Medulla oblongata (tissue), 1 donor: ENCODE measurements around the gene STAC3.
A peak's percentile ranks its signal among the peaks of the same experiment; 100 is the strongest.

Experiments used
- DNase-seq: peaks from one replicate; pipeline ENCODE4 v3.0.0-alpha.2; 2015; ENCODE audit errors: extremely low spot score

The STAC3 gene

DNA sequence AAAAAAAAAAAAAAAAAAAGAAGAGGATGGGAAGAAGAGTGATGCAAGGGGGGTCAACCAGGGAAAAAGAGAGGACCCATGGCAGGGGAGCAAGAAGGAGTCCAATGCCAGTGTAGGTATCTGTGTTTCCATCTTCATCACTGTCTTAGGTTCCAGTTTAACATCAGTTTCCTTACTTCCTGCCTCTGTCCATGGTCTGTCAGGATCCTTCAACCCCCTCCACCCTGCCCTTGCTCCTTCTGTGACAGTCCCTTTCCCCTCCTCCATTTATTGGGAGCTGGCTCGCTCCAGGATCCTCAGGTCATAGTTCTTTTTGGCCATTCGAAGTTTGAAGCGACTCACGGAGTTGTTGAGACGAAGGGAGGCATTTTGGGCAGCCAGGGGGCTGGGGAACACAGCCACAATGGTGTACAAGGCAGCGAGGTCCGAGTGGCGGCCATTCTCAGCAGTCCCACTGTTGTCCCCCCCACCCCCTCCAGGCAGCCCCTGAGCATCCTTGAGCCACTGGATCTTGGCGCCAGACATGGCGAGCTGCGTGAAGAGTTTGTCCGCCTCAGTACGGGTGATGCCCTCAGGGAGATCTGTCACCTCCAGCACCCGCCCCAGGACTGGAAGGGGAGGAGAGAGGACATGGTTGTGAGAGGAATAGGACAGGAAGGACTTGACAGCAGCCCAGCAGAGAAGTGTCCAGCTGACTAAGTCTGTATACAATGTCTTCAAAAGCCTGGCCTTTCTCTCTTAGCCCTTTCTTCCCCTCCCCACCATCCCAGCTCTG, 3.7 kb upstream of the STAC3 start:
- DNase-seq: no peak

DNA sequence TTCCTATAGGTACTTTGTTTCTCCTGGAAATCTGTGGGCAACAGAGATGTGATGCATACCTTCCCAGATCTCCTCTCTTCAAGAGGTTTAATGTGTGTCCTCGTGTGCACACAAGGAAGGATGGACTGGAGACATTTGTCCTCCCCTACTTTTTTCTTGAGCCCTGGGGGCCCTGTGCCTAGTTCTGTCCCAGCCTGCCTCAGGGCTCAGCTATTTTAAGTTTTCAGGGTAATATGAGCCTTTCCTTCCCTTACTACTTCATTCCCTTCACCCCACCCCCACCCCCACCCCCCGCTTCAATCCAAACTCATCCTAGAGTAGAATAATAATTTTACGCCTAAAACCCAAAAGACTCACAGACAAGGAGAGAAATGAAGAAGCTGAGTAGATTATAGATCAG, 446 bp downstream of the STAC3 start:
- no peak for DNase-seq

DNA sequence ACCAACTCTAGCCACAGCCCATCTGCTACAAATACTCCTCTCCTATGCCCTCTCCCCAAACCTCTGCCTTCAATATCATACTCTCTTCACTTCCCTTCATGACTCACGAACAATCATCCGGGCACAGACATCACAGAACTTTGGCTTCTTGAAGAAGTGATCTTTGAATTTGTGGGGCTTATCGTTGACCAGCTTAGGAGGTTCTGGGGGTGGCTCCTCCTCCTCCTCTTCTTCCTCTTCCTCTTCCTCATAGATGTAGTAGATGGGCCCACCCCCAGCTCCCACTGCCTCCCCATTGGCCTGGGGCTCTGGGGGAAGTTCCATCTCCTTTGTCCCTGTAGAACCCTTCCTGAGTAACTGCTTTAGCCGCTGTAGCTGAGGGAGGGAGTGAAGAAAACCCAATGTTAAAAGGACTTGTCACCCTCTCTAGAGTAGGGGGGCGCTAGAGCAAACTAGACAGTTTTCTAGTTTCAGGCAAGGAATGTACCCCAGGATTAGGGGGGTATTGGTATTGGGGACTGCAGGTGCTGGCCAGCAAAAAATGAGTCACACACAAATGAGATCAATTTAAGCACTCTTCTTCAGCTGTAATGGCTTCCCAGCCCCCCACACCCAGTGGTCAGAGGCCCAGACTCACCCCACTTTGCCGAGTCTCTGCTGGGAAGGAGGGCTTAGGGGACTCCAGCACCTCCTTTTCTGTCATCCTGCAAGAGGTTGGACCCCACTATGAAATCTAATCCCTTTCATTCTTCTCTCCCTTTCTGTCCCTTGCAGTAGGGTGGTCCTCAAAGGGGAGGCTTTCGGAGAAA, 1.8 kb downstream of the STAC3 start:
- peak; percentile 41 for DNase-seq

DNA sequence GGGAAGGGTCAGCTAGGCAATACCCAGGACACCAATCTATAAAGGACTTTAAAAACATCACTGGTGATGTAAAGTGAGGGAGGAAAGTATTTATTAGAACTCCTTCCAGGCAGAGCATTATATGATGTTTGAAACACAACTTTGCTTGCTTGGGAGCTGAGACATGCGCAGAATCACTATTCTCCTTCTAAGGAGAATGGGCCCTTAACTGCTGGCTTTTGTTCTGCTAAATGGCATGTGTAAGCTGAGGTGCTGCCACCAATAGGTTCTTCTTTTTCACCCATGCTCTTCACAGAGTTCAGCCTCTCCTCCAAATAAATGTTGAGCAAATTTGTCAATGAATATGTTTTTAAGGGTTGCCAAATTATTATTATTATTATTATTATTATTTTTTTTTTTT, 3.9 kb downstream of the STAC3 start:
- no peak for DNase-seq

DNA sequence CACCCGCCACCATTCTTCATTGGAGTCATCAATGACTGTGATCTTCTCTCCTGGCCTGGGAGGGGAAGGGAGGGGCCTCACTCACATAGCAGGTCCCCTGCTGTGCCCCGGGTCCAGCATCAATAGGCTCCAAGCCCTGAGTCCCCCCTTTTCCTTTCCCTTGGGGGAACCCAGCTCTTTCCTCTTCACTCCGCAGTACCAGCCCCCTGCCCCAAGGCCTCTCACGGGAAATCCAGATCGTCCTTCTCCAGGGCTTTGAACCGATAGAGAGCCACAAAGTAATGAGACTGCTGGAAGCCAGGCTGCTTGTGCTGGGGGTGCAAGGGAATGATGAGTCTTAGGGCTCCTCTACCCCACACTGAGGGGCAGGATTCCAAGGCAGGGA, 6.7 kb downstream of the STAC3 start:
- no peak for DNase-seq

DNA sequence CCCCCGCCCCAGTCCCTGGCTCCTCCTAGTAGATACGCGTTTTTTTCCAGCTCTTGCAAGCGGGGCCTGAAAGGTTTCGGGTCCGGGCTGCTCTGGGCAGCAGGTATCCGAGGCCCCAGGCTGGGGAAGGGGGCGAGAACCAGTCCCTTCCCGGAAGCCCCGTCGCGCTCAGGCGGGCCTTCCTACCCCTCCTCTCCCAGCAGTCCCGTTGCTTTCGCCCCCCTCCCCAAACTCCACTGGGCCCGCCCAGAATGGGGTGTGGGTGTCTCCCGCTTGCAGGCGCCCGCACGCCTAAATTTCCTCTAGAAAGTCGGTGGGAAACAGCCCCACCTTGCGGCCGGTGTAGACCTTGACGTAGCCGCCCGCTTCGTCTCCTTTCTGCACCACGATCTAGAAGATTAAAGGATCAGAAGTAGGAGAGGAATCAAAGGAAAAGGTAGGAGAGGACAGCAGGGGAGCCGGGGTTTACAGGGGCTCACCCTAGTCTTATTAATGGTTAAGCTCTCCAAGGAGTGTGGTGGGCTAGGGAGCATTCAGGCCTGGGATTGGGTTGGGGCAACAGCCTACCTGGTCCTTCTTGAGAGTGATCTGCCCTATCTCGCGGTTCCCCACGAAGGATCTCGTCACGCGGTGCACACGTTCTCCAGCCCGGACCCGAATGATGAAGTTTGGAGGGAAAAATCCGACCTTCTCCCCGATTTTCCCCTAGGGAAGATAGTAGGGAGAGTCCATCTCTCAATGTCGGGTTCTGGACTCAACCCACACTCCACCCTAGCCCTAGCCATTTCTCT, 7.3 kb downstream of the STAC3 start:
- peak; percentile 64 for DNase-seq

DNA sequence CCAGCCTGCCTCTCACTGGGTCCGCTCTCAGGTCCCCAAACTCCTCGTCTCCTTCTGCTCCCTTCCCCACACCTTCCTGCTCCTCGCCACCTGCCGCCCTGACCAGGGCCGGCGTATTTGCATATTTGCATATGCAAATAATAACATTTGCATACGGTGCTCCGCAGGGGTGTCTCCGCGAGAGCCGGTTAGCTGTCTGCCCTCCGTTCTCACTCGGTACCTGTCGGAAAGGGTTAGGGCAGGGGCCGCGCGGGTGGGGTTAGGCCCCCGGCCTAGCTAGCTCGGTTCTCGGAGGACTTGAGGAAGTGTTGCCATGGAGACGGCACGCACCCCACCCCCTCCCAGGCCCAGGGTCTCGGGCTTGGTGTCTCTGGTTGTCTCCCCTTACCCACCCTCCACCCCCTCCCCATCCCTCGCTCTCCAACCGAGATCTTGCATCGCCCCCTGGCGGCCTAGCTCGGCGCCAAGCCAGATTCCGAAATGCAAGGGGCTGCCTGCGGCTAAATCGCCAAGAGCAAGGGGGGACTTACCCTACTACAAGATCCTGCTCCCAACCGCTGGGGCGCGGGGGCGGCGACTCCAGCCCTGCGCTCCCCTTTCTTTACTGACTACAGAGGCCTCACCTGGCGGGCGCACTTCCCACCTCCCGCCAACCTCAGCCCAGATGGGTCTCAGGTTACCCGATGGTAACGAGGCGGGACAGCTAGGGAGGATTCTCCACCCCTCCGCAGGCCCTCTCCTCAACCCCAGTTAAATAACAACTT, 8.1 kb downstream of the STAC3 start:
- DNase-seq: peak; percentile 21

DNA sequence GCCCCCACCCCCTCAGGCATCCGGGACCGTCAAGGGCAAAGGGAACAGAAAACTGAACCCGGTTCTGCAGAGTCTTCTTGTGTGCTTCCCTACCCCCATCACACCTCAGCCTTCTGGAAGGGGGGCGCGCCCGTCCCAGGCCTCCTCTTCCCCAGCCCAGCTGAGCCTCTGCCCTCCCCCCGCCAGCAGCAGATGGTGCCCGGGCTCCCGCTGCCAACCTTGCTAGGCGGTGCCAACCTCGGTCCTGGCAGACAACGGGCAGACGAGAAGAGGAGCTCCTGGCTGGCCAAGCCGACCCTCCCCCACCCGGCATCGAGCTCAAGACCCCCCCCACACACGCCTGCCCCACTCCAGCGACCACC, 8.7 kb downstream of the STAC3 start:
- no peak for DNase-seq

DNA sequence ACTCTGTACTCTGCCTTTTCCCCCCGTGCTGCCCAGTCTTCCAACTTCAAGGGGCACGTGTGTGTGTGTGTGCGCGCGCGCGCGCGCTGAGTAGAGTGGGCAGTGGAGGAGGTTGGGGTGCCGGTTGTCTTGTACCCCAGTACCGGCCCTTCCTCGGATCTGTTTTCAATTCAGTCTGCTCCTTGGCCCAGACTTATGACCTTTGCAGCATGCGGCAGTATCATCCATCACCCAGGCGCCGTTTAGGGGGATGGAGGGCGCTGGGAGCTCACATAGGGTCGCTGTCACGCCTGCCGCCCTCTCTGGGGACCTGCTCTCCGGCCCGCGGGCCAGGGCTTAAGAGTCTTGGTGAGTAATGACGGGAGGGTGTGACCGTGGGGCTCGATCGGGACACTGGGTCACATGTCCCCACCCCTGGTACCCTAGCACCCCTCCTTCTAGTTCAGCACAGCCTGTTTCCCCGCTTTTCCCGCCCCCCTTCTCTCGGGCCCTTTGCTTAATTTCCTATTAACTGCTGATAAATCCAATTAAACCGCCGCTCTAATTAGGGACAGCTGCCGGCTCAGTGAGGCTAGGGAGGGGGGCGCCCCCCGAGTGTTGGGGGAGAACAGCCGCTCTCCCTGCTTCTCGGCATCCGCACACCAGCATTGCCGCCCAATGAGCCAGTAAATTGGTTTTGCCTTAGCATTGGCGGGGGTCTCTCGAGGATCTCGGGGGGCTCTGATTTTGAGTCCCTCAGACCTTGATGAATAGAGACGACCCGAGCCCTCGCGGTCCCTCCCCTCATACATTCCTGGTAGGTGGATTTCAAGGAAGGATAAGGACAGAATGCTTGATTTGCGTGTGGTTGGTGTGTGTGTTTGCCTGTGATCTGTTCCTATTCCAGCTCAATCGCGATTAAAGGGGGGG, 9.3 kb downstream of the STAC3 start:
- DNase-seq: no peak

DNA sequence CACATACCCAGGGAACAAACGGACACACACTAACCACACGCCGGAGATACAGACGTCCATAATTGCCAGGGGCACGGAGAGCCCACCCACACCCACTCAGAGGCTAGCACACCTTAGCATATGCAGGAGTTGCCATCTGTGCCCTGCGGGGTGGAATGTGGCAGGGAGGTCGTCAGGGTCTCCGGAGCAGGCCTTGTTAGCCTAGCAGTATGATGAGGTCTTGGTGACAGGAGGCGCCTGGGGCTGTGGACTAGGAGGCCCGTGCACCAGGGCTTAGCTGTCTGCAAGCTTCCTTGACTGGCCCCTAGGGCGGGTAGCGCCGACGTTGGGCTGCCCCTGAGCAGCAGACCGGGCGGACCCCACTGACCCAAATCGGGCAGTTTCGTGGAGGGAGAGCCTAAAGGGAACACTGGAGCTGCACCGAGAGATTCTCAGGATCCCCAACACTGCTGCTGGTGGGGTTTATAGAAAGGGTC, 10.0 kb downstream of the STAC3 start:
- DNase-seq: no peak

DNA sequence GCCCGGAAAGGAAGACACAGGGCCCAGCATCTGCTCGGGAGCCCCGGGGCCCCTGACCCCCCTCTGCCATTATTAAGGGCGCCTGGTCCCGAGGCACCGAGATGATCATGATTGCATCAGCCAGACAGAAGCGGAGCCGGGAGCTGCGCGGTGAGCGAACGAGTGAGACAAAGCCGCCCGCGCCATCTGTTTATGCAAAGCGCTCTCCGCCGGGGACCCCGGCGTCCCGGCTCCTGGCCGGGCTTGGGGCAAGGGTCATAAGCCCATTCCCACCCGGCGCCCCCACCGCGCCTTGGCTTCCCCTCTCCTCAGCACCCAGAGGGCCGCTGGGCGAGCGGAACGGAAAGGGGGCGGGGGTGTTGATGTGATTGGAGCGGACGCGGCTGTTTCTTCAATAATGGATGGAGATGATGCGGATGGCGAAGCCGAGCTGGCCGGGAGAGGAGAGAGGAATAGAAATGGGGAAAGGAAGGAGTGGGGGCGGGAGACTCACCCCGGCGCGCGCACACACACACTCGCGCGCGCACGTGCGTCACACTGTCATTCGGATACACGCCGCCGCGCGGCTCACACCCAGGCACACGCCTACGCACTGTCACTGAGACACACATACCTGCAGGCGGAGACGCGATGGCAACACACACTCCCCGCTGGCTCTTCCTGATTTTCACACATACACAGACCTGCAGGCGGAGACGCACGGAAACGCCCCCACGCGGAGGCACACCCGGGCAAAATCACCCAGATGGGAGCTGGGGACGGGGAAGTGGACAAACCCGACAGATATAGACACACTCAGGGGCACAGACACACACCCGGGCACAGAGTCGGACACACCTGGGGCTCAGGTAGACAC, 10.7 kb downstream of the STAC3 start:
- peak; percentile 38 for DNase-seq

DNA sequence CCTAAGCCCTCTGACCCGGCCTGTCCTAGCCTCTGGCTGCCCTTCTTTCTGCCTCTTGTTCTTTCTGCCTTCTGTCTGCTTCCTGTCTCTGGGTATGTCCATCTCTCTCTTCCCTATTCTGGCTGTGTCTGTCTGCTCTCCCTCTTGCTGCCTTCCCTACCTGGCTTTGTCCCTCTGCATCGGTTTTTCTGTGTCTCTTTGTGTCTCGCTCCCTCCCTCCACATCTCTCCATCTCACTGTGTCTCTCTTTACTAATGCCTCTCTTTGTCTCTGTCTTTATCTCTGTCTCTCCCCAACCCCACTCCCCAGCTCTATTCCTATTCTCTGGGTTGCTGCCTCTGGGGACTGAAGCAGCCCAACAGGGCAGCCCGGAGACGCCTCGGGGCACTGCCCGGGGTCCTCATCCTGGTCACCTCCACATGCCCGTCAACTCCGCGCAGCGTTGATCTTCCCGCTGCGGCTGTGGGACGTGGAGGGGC, 11.4 kb downstream of the STAC3 start:
- peak; percentile 12 for DNase-seq

DNA sequence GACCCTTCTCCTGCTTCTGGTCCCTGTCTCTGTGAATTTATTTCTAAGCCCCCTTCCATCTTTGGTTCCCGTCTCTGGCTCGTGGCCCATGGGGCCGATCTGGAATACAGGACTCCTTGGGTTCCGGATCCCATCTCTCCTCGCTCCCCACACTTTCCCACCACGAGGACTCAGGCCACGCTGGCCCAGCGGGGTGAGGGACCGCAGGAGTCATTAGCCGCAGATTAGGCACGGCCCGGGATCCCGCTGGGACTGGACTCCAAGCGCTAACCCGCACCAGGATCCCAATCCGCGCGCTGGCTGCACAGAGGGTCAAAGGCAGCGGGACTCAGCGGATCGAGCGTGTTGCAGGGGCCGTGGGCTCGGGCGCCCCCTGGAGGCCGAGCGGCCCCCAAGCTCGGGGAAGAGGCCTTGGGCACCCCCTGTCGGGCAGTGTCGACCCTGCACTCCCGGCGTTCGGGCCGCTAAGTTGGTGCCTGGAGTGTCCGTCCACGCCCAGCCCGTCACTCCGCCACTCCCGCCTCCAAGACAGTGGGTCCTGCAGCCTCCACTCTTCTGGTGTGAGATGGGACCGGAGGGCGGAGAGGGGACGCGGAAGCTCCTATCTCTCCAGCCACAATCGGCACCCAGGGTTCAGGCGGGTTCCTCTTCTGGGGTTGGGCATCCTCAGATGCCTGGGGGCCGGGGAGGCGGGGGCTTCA, 12.0 kb downstream of the STAC3 start:
- peak; percentile 90 for DNase-seq

DNA sequence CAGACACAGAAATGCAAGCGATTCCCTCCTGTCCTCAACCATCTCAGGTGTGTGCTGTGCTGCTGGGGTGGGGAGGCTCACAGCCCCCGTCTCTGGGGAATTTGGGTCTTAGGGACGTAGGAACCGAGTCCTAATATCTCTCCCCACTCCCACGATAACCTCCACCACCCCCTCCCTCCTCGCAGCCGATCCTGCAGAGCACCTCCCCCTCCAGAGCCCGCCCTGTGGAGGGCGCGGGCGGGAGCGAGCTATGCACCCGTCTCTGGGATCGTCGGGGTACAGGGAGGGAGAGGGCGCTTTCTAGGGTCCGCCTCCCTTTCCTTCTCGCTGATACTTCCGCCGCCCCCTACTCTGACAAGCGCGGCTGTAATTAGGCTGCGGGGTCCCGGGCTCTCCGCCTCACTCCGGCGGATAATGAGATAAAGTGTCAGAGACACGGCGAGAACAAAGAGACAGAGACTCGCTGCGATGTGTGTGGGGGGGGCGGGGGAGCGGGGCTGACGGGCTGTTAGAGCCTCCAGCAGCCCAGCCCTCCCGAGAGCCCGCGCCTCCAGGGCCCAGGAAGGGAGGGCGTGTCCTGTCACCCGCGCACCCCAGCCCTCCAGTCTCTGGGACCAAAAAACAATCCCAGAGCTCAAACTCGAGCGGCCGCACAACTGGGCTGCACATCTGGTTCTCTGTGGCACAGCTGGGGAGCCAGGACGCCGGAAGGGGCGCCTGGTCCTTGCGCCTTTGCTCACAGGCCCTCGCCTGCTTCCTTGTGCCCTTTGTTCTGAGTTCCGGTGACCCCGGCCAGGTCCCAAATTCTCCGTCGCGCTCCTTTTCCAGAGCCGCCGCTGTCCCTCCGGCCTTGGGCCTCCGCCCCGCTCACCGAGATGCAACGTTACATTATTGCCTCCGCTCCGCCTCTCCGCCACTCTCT, 12.8 kb downstream of the STAC3 start:
- no peak for DNase-seq

DNA sequence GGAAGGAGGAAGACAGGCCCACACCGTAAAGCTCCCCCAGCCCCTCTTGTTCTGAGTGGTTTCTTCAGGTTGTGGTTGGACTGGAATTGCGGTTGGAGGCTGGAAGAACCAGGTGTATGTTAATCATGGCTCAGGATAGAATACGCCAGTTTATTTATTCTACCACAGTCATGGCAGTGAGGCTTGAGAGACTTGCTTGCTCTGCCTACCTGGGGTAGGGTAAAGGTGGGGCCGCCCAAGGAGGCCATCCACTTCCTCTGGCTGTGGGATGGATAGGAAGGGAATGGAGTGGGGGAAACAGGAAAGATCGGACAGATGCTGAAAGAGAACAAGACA, 13.4 kb downstream of the STAC3 start:
- DNase-seq: no peak

DNA sequence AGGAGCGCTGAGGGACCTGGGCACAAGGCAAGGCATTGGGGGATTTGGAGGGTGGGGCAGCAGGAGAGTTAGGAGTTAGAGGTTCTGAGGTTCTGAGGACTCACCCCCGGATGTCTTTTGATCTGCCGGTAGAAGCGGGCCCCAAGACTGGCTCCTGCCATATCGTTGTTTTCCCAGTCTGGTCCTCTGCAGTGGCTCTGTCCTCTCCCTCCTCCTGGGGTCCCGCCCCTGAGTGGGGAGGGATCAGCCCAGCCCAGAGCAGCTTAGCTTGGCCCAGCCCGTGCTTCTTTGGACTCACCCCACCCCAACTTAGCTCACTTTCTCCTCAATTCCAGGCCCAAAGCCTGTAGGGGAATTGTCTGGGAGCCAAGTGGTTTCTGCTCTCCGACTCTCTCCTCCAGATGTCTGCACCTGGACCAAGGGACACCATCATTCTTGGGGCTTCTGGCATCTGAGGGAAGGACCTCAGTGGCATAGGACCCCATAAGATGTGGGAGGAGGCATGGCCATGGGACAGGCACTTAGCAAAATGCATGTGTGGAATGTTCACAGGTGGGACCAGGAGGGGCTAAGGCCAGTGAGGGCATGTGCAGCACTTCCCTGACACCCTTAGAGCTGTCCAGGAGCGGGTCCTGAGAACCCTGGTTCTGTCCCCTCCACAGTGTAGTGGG, 13.9 kb downstream of the STAC3 start:
- no peak for DNase-seq

DNA sequence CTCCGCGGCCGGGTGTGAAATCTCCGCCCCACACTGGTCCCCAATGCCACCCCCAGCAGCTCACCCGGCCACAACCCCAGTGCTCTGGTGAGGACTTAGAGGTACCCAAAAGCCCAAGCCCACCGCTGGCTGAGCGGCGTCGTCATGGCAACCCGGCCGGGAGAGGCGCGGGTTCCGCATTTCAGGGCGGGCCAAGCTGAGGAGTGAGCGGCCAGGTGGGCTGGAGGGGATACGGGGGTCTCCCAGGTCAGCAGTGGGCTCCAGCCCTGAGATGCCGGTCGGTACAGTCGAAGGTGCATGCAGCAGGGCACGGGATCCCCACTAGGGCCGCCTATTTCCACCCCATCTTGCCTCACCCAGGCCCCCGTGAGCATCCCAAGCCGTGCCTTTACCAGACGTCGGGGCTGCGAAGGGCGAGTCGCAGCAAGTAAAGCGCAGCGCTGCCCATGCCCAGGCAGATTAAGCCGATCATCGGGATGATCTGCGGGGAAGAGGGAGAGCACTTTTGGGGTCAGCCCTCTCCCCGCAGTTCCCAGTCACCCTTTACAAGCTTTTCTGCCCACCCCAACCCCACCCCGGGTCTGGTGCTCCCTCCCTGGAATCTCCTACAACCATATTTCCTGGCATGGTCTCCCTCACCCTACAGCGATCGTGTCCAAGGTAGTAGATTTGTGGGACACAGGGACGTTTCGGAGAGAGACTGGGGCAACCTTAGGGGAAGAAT, 14.6 kb downstream of the STAC3 start:
- DNase-seq: no peak
